Measurements from ENCODE around the gene SFXN3. TPM values are rescaled to one million over a fixed set of nuclear protein-coding genes. Genes with fewer than 3 reads are reported as not detected.
A peak's percentile ranks its signal among the peaks of the same experiment; 100 is the strongest.

SFXN3 gene
- total and polyA plus RNA-seq, 2 of the 13 experiments (the other 11 are each of a cell fraction or from before 2014, with no cell fraction given) = 16.8 to 71.5 TPM

DNA sequence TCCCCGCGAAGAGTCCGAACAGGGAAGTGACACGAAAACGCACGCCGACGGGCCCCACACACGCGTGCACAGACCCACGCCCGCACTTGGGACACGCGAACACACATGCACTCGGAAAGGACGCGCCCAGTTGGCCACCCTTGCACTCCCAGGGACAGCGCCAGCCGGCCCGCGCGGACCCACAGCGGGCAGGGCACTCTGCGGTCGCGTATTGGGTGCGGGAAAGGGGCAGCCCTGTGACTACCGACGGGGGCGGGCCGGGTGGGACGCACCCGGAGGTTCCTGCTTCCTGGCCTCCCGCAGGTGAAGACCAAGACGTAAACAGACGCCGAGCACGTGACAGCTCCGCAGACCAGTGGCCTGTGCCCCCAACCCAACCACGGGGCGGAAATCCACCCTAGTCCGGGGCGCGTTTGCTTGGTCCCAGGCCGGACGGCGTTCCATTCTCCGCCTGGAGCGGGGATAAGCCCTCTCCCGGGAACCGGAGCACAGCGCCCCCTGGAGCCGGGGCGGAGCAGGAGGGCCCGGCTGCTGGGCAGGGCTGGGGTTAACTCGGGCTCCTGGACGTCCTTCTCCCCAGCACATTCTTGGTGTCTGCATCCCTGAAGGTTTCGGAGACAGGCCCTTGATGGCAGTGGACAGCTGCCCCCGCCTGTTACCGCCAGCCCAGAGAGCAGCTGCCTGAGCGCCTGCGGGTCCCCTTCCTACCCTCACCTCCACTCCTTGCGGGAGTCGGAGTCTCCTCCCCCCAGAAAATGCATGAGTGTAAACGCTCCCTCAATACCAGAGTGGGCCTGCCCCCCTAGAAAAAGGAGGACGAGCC lies 33.5 kb upstream of the SFXN3 start (continued):
- no peak for TF ChIP-seq NR2F1 (CRISPR knock-in tag; IDR thresholded peaks at IDR 0.05)
- TF ChIP-seq ZNF296 (CRISPR knock-in tag; conservative IDR thresholded peaks at IDR 0.05) = 0 out of 2 replicates have a peak, but pooled peaks have one; percentile 15
- TF ChIP-seq SYNCRIP (IDR thresholded peaks at IDR 0.05; ENCODE audit: insufficient read depth, low read depth, low read length) = no peak
- TF ChIP-seq MIER3 (CRISPR knock-in tag; IDR thresholded peaks at IDR 0.05; ENCODE audit: borderline replicate concordance) = 0 out of 2 replicates have a peak, but pooled peaks have one; percentile 40
- TF ChIP-seq, protein P1, sequence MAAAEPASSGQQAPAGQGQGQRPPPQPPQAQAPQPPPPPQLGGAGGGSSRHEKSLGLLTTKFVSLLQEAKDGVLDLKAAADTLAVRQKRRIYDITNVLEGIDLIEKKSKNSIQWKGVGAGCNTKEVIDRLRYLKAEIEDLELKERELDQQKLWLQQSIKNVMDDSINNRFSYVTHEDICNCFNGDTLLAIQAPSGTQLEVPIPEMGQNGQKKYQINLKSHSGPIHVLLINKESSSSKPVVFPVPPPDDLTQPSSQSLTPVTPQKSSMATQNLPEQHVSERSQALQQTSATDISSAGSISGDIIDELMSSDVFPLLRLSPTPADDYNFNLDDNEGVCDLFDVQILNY (CRISPR knock-in tag; conservative IDR thresholded peaks at IDR 0.05) = no peak
- peak; percentile 24; the same call in 1 of the 2 replicates for TF ChIP-seq KDM3A (CRISPR knock-in tag; IDR thresholded peaks at IDR 0.05; ENCODE audit: low read depth)
- TF ChIP-seq ZFP36 (IDR thresholded peaks at IDR 0.05; ENCODE audit: borderline replicate concordance, low read depth, low read length, partially characterized antibody) = no peak
- peak; percentile 38 for TF ChIP-seq KMT2B (CRISPR knock-in tag; IDR thresholded peaks at IDR 0.05)
- TF ChIP-seq BRCA1 (CRISPR knock-in tag; IDR thresholded peaks at IDR 0.05) = no peak
- TF ChIP-seq EEA1 (CRISPR knock-in tag; IDR thresholded peaks at IDR 0.05; ENCODE audit: borderline replicate concordance) = 0 out of 2 replicates have a peak, but pooled peaks have one; percentile 27
- no peak for TF ChIP-seq ZNF616 (CRISPR knock-in tag; IDR thresholded peaks at IDR 0.05; ENCODE audit: low read depth)
- TF ChIP-seq, protein P2, sequence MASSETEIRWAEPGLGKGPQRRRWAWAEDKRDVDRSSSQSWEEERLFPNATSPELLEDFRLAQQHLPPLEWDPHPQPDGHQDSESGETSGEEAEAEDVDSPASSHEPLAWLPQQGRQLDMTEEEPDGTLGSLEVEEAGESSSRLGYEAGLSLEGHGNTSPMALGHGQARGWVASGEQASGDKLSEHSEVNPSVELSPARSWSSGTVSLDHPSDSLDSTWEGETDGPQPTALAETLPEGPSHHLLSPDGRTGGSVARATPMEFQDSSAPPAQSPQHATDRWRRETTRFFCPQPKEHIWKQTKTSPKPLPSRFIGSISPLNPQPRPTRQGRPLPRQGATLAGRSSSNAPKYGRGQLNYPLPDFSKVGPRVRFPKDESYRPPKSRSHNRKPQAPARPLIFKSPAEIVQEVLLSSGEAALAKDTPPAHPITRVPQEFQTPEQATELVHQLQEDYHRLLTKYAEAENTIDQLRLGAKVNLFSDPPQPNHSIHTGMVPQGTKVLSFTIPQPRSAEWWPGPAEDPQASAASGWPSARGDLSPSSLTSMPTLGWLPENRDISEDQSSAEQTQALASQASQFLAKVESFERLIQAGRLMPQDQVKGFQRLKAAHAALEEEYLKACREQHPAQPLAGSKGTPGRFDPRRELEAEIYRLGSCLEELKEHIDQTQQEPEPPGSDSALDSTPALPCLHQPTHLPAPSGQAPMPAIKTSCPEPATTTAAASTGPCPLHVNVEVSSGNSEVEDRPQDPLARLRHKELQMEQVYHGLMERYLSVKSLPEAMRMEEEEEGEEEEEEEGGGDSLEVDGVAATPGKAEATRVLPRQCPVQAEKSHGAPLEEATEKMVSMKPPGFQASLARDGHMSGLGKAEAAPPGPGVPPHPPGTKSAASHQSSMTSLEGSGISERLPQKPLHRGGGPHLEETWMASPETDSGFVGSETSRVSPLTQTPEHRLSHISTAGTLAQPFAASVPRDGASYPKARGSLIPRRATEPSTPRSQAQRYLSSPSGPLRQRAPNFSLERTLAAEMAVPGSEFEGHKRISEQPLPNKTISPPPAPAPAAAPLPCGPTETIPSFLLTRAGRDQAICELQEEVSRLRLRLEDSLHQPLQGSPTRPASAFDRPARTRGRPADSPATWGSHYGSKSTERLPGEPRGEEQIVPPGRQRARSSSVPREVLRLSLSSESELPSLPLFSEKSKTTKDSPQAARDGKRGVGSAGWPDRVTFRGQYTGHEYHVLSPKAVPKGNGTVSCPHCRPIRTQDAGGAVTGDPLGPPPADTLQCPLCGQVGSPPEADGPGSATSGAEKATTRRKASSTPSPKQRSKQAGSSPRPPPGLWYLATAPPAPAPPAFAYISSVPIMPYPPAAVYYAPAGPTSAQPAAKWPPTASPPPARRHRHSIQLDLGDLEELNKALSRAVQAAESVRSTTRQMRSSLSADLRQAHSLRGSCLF (CRISPR knock-in tag; IDR thresholded peaks at IDR 0.05; ENCODE audit: borderline replicate concordance) = no peak
- TF ChIP-seq, protein P3, sequence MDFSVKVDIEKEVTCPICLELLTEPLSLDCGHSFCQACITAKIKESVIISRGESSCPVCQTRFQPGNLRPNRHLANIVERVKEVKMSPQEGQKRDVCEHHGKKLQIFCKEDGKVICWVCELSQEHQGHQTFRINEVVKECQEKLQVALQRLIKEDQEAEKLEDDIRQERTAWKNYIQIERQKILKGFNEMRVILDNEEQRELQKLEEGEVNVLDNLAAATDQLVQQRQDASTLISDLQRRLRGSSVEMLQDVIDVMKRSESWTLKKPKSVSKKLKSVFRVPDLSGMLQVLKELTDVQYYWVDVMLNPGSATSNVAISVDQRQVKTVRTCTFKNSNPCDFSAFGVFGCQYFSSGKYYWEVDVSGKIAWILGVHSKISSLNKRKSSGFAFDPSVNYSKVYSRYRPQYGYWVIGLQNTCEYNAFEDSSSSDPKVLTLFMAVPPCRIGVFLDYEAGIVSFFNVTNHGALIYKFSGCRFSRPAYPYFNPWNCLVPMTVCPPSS (IDR thresholded peaks at IDR 0.05) = no peak
- TF ChIP-seq SMAD1 (CRISPR knock-in tag; IDR thresholded peaks at IDR 0.05; ENCODE audit: borderline replicate concordance, low read depth) = no peak
- TF ChIP-seq TOPORS (CRISPR knock-in tag; IDR thresholded peaks at IDR 0.05) = no peak
- no peak for TF ChIP-seq ZNF230 (CRISPR knock-in tag; IDR thresholded peaks at IDR 0.05)
- TF ChIP-seq ETV6 (CRISPR knock-in tag; conservative IDR thresholded peaks at IDR 0.05) = no peak
- 0 out of 2 replicates have a peak, but pooled peaks have one; percentile 42 for TF ChIP-seq ZNF766 (CRISPR knock-in tag; IDR thresholded peaks at IDR 0.05; ENCODE audit: borderline replicate concordance)
- TF ChIP-seq KLF6 (CRISPR knock-in tag; IDR thresholded peaks at IDR 0.05) = 0 out of 2 replicates have a peak, but pooled peaks have one; percentile 37
- TF ChIP-seq FOSL2 (CRISPR knock-in tag; IDR thresholded peaks at IDR 0.05) = 0 out of 2 replicates have a peak, but pooled peaks have one; percentile 8
